GM23338 (cell line): ENCODE results near the gene MSH4.

Experiments
- CTCF ChIP-seq, 2 experiments: fragments of 200-600 bp in 1 of 2; sonication (generic) in 1 of 2; conservative IDR thresholded peaks; 2 replicates each; pipeline versions ENCODE4 v1.5.1 to v1.6.1; 2016 to 2017; ENCODE audit warnings: antibody characterized with exemption in 2 of 2, low read depth in 2 of 2, mild to moderate bottlenecking in 2 of 2, moderate library complexity in 1 of 2
- EZH2 ChIP-seq: fragments of 200-600 bp; sonication (generic); IDR thresholded peaks from one replicate; pipeline ENCODE4 v1.8.0; 2017; ENCODE audit warnings: antibody characterized with exemption, mild to moderate bottlenecking, low read depth; ENCODE audit not compliant: unreplicated experiment
- EZH2phosphoT487 ChIP-seq: fragments of 200-600 bp; sonication (generic); IDR thresholded peaks from one replicate; pipeline ENCODE4 v1.8.1; 2018; ENCODE audit warnings: antibody characterized with exemption; ENCODE audit not compliant: unreplicated experiment
- JUNB ChIP-seq: IDR thresholded peaks from one replicate; pipeline ENCODE4 v1.6.1; 2016; ENCODE audit warnings: antibody characterized with exemption; ENCODE audit not compliant: unreplicated experiment
- POLR2AphosphoS5 ChIP-seq: IDR thresholded peaks from 2 replicates; pipeline ENCODE4 v1.6.1; 2016; ENCODE audit warnings: antibody characterized with exemption, low read depth
- REST ChIP-seq: IDR thresholded peaks from one replicate; pipeline ENCODE4 v1.6.1; 2018; ENCODE audit warnings: antibody characterized with exemption; ENCODE audit not compliant: unreplicated experiment
- ZNF114 ChIP-seq: fragments of 250-450 bp; sonication (Bioruptor Pico); IDR thresholded peaks from 2 replicates; pipeline ENCODE4 v1.5.0; 2020; ENCODE audit warnings: mild to moderate bottlenecking, moderate library complexity

DNA sequence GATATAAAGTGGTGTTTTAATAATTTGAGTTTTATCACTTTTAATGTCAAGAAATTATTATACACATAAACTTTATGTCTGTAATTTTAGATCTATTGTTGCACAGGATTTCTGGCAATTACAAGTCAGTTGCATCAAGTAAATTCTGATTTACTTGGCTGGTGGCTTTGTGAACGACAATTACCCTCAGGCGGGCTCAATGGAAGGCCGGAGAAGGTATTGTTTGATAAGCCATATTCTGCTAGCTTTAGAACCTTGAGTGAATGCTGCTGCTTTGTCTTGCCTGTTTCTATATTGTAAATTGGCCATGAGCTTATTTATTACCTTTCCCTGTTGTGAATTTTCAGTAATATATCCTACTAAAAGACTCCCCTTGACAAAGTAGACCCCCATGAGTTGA, 4.6 kb upstream of the MSH4 start:
- no peak for TF ChIP-seq CTCF (conservative IDR thresholded peaks at IDR 0.05; ENCODE audit: low read depth in 2 of 2)
- no peak for TF ChIP-seq ZNF114
- no peak for TF ChIP-seq REST
- no peak for TF ChIP-seq EZH2
- no peak for TF ChIP-seq POLR2AphosphoS5
- TF ChIP-seq JUNB = no peak
- TF ChIP-seq EZH2phosphoT487 = no peak
